WTC11 (cell line): ENCODE data around the gene DNAH1. TPM values are rescaled to one million over a fixed set of nuclear protein-coding genes. Genes with fewer than 3 reads are reported as not detected.

Source experiments
- ATAC-seq: fragments of 200-7000 bp; cut with Tn5 transposase; 2 replicates; pipeline ENCODE4 v1.10.0; 2021; ENCODE audit warnings: mild to moderate bottlenecking, moderate library complexity
- CTCF ChIA-PET: fragments of 300-600 bp; sonication (Branson Sonifier 250); formaldehyde crosslinking; loops from one replicate; lab custom pipeline; 2021; ENCODE audit warnings: antibody characterized with exemption; lab: Charles Lee
- POLR2A ChIA-PET: fragments of 350-600 bp; sonication (Branson Sonifier 250); formaldehyde crosslinking; loops from one replicate; lab custom pipeline; 2021; ENCODE audit warnings: antibody characterized with exemption; lab: Charles Lee
- DNase-seq: peaks from one replicate; pipeline ENCODE4 v3.0.0; 2021; ENCODE audit warnings: low spot score
- H3K27ac Mint-ChIP-seq: 2 replicates; pipeline ENCODE4 v1.8.0; 2021; ENCODE audit warnings: mixed read lengths
- H3K27me3 Mint-ChIP-seq: 2 replicates; pipeline ENCODE4 v1.8.0; 2021; ENCODE audit warnings: low read depth, mild to moderate bottlenecking, moderate library complexity, mixed read lengths
- H3K36me3 Mint-ChIP-seq: 2 replicates; pipeline ENCODE4 v1.8.0; 2021; ENCODE audit warnings: mixed read lengths
- H3K4me1 Mint-ChIP-seq: 2 replicates; pipeline ENCODE4 v1.8.0; 2022; ENCODE audit warnings: mixed read lengths
- H3K4me3 Mint-ChIP-seq: 2 replicates; pipeline ENCODE4 v1.8.0; 2021; ENCODE audit warnings: mild to moderate bottlenecking, moderate library complexity, mixed read lengths
- H3K9me3 Mint-ChIP-seq: 2 replicates; pipeline ENCODE4 v1.8.0; 2021; ENCODE audit warnings: mixed read lengths
- CDX4 ChIP-seq: fragments of 250-450 bp; sonication (Bioruptor Pico); IDR thresholded peaks from 2 replicates; pipeline ENCODE4 v1.9.0; 2021; ENCODE audit warnings: moderate library complexity, mild to moderate bottlenecking, inconsistent platforms, borderline replicate concordance
- CREB1 ChIP-seq: sonication (generic); formaldehyde crosslinking; IDR thresholded peaks from 2 replicates; pipeline ENCODE4 v1.8.0; 2023; ENCODE audit warnings: mild to moderate bottlenecking, missing genetic modification reagents
- E2F4 ChIP-seq: sonication (generic); formaldehyde crosslinking; IDR thresholded peaks from 2 replicates; pipeline ENCODE4 v1.8.1; 2022; ENCODE audit warnings: low read depth, mild to moderate bottlenecking, moderate library complexity, missing genetic modification reagents, borderline replicate concordance
- ELF4 ChIP-seq: sonication (generic); formaldehyde crosslinking; IDR thresholded peaks from 2 replicates; pipeline ENCODE4 v1.8.1; 2022; ENCODE audit warnings: low read depth, mild to moderate bottlenecking, moderate library complexity, missing genetic modification reagents
- FOXK1 ChIP-seq: sonication (generic); formaldehyde crosslinking; IDR thresholded peaks from 2 replicates; pipeline ENCODE4 v1.8.0; 2022; ENCODE audit warnings: mild to moderate bottlenecking, moderate library complexity, missing genetic modification reagents
- FOXP4 ChIP-seq: sonication (generic); formaldehyde crosslinking; IDR thresholded peaks from 2 replicates; pipeline ENCODE4 v1.8.0; 2022; ENCODE audit warnings: mild to moderate bottlenecking, missing genetic modification reagents
- KAT7 ChIP-seq: sonication (generic); formaldehyde crosslinking; IDR thresholded peaks from 2 replicates; pipeline ENCODE4 v1.8.1; 2023; ENCODE audit warnings: missing genetic modification reagents, mild to moderate bottlenecking, borderline replicate concordance
- NR3C1 ChIP-seq: sonication (generic); formaldehyde crosslinking; conservative IDR thresholded peaks from 2 replicates; pipeline ENCODE4 v1.8.1; 2023; ENCODE audit warnings: low read depth, mild to moderate bottlenecking, missing genetic modification reagents
- PRDM15 ChIP-seq: sonication (generic); formaldehyde crosslinking; IDR thresholded peaks from 2 replicates; pipeline ENCODE4 v1.8.0; 2022; ENCODE audit warnings: missing genetic modification reagents
- SMAD4 ChIP-seq: sonication (generic); formaldehyde crosslinking; IDR thresholded peaks from 2 replicates; pipeline ENCODE4 v1.8.0; 2022; ENCODE audit warnings: mild to moderate bottlenecking, missing genetic modification reagents
- ZNF219 ChIP-seq: sonication (generic); formaldehyde crosslinking; IDR thresholded peaks from 2 replicates; pipeline ENCODE4 v1.8.0; 2023; ENCODE audit warnings: missing genetic modification reagents, mild to moderate bottlenecking, borderline replicate concordance
- total RNA-seq: library from RNA; stranded (reverse); gene quantifications from 3 replicates; pipeline ENCODE4 v1.2.3, GENCODE V29; 2021
- TF ChIP-seq, protein P1 (sequence below): sonication (generic); formaldehyde crosslinking; IDR thresholded peaks from 2 replicates; pipeline ENCODE4 v1.8.1; 2023; ENCODE audit warnings: mild to moderate bottlenecking, missing genetic modification reagents, moderate library complexity
- TF ChIP-seq, protein P2 (sequence below): sonication (generic); formaldehyde crosslinking; IDR thresholded peaks from 2 replicates; pipeline ENCODE4 v1.8.0; 2023; ENCODE audit warnings: missing genetic modification reagents
- TF ChIP-seq, protein P3 (sequence below): sonication (generic); formaldehyde crosslinking; IDR thresholded peaks from 2 replicates; pipeline ENCODE4 v1.8.0; 2023; ENCODE audit warnings: missing genetic modification reagents, mild to moderate bottlenecking, borderline replicate concordance

Gene DNAH1
- total RNA-seq, 1 experiment from 2014 or later, result 1.5 TPM

DNA sequence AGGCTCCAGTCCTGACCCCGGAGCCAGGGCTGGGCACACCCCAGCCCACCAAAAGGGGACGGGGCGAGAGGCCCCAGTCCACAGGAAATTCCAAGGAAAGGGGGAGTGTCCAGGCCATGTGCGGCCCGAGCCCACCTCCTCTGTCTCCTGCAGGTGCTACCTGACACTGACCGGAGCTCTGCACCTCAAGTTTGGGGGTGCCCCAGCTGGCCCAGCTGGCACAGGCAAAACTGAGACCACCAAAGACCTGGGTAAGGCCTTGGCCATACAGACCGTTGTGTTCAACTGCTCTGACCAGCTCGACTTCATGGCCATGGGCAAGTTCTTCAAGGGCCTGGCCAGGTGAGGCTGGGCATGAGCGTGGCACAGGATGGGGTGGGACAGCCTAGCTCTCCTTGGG, 44.9 kb downstream of the DNAH1 start (continued):
- TF ChIP-seq ZNF219 (CRISPR knock-in tag) (no peak), CDX4 (no peak)
- TF ChIP-seq, protein P1, sequence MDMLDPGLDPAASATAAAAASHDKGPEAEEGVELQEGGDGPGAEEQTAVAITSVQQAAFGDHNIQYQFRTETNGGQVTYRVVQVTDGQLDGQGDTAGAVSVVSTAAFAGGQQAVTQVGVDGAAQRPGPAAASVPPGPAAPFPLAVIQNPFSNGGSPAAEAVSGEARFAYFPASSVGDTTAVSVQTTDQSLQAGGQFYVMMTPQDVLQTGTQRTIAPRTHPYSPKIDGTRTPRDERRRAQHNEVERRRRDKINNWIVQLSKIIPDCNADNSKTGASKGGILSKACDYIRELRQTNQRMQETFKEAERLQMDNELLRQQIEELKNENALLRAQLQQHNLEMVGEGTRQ, result no peak

DNA sequence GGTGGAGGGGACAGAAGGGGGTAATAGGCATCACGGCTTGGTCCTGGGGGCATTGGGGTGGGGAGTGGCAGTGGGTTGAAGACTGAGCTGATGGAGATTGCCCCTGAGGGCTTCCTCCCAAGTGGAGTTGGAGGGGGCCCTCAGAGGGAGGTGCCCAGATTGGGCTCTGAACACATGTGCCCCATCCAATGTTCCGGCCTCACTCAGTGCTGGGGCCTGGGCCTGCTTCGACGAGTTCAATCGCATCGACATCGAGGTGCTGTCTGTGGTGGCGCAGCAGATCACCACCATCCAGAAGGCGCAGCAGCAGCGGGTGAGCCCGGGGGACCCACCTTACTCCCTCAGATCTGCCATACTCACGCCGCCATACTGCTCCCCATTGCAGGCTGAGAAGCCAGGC, 45.3 kb downstream of the DNAH1 start:
- Mint-ChIP-seq H3K9me3 (no peaks in the 10 kb centered on the region), H3K36me3 (no peaks in the 10 kb centered on the region), H3K27ac (no peak overlapping the region), H3K4me1 (no peaks in the 10 kb centered on the region), H3K4me3 (no peak overlapping the region), H3K27me3 (no peaks in the 10 kb centered on the region)
- ATAC-seq, result no peak
- POLR2A ChIA-PET, result no interaction called here
- CTCF ChIA-PET, result interaction anchor here (1.2 to 4.5 kb wide), 5 partner anchors 10 to 141 kb away, joined by 5 to 31 read pairs (median 11); no protein-coding TSS in a partner anchor
- no peak for DNase-seq
- TF ChIP-seq NR3C1 (CRISPR knock-in tag), result no peak
- no peak for TF ChIP-seq PRDM15 (CRISPR knock-in tag)
- TF ChIP-seq ZNF219 (CRISPR knock-in tag), result no peak
- TF ChIP-seq ELF4 (CRISPR knock-in tag), result no peak
- TF ChIP-seq, protein P2, sequence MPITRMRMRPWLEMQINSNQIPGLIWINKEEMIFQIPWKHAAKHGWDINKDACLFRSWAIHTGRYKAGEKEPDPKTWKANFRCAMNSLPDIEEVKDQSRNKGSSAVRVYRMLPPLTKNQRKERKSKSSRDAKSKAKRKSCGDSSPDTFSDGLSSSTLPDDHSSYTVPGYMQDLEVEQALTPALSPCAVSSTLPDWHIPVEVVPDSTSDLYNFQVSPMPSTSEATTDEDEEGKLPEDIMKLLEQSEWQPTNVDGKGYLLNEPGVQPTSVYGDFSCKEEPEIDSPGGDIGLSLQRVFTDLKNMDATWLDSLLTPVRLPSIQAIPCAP (CRISPR knock-in tag), result no peak
- no peak for TF ChIP-seq SMAD4 (CRISPR knock-in tag)
- no peak for TF ChIP-seq E2F4 (CRISPR knock-in tag)
- TF ChIP-seq FOXP4, result no peak

GRCh38 chr3:52361898-52362297, 45.8 kb downstream of the DNAH1 start:
- Mint-ChIP-seq H3K4me3 (no peak overlapping the region), H3K27me3 (no peaks in the 10 kb centered on the region), H3K4me1 (no peaks in the 10 kb centered on the region), H3K27ac (no peak overlapping the region), H3K36me3 (no peaks in the 10 kb centered on the region), H3K9me3 (no peaks in the 10 kb centered on the region)
- DNase-seq, result no peak
- CTCF ChIA-PET, result interaction anchor here (0.7 to 4.5 kb wide), 5 partner anchors 23 to 141 kb away, joined by 3 to 31 read pairs (median 11); no protein-coding TSS in a partner anchor
- POLR2A ChIA-PET, result no interaction called here
- ATAC-seq, result no peak; the same call in 1 of the 2 replicates
- TF ChIP-seq CREB1 (CRISPR knock-in tag) (no peak), KAT7 (CRISPR knock-in tag) (no peak), FOXK1 (no peak)
- TF ChIP-seq, protein P3, sequence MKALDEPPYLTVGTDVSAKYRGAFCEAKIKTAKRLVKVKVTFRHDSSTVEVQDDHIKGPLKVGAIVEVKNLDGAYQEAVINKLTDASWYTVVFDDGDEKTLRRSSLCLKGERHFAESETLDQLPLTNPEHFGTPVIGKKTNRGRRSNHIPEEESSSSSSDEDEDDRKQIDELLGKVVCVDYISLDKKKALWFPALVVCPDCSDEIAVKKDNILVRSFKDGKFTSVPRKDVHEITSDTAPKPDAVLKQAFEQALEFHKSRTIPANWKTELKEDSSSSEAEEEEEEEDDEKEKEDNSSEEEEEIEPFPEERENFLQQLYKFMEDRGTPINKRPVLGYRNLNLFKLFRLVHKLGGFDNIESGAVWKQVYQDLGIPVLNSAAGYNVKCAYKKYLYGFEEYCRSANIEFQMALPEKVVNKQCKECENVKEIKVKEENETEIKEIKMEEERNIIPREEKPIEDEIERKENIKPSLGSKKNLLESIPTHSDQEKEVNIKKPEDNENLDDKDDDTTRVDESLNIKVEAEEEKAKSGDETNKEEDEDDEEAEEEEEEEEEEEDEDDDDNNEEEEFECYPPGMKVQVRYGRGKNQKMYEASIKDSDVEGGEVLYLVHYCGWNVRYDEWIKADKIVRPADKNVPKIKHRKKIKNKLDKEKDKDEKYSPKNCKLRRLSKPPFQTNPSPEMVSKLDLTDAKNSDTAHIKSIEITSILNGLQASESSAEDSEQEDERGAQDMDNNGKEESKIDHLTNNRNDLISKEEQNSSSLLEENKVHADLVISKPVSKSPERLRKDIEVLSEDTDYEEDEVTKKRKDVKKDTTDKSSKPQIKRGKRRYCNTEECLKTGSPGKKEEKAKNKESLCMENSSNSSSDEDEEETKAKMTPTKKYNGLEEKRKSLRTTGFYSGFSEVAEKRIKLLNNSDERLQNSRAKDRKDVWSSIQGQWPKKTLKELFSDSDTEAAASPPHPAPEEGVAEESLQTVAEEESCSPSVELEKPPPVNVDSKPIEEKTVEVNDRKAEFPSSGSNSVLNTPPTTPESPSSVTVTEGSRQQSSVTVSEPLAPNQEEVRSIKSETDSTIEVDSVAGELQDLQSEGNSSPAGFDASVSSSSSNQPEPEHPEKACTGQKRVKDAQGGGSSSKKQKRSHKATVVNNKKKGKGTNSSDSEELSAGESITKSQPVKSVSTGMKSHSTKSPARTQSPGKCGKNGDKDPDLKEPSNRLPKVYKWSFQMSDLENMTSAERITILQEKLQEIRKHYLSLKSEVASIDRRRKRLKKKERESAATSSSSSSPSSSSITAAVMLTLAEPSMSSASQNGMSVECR (CRISPR knock-in tag), result no peak
